Caco-2 (cell line): Measurements from ENCODE around the gene THBS2. TPM values are rescaled to one million over a fixed set of nuclear protein-coding genes. Genes with fewer than 3 reads are reported as not detected.

Source experiments
- BruUV-seq: library from RNA; stranded (reverse); fragments of 400-500 nt; replicated peaks from 2 replicates; lab custom pipeline; 2021; lab: Mats Ljungman, UMichigan
- CTCF ChIA-PET: fragments of 300-600 bp; sonication (Branson Sonifier 250); formaldehyde crosslinking; loops from one replicate; lab custom pipeline; 2022; ENCODE audit warnings: antibody characterized with exemption; lab: Charles Lee
- POLR2A ChIA-PET: fragments of 300-600 bp; sonication (Branson Sonifier 250); formaldehyde crosslinking; loops from one replicate; lab custom pipeline; 2022; ENCODE audit warnings: antibody characterized with exemption; lab: Charles Lee
- DNase-seq, 2 experiments: peaks; one replicate each; pipeline versions ENCODE4 v3.0.0 to v3.0.0-alpha.2; 2020 to 2022
- H3K27me3 ChIP-seq: replicated peaks from 2 replicates; pipeline ENCODE4 v1.6.0; 2011; ENCODE audit warnings: low read length; ENCODE audit not compliant: control insufficient read depth, insufficient read depth
- H3K36me3 ChIP-seq: 2 replicates; pipeline ENCODE4 v1.5.1; 2011; ENCODE audit warnings: low read length; ENCODE audit not compliant: control insufficient read depth, insufficient read depth
- H3K4me1 ChIP-seq: fragments of 250-450 bp; sonication (Bioruptor Pico); 2 replicates; pipeline ENCODE4 v1.5.1; 2020; ENCODE audit warnings: mild to moderate bottlenecking
- H3K4me3 ChIP-seq: 2 replicates; pipeline ENCODE4 v1.5.1; 2011; ENCODE audit warnings: low read depth, mild to moderate bottlenecking, control low read depth, low read length
- H3K9me3 ChIP-seq: fragments of 250-450 bp; sonication (Bioruptor Pico); 2 replicates; pipeline ENCODE4 v1.5.1; 2020; ENCODE audit warnings: mild to moderate bottlenecking, moderate library complexity
- H3K27ac Mint-ChIP-seq: one replicate; pipeline ENCODE4 v1.8.0; 2022; ENCODE audit warnings: mixed read lengths; ENCODE audit not compliant: unreplicated experiment
- H3K27me3 Mint-ChIP-seq: one replicate; pipeline ENCODE4 v1.8.0; 2022; ENCODE audit warnings: mixed read lengths; ENCODE audit not compliant: insufficient read depth, unreplicated experiment
- H3K36me3 Mint-ChIP-seq: one replicate; pipeline ENCODE4 v1.8.0; 2022; ENCODE audit warnings: mild to moderate bottlenecking, mixed read lengths; ENCODE audit not compliant: insufficient read depth, unreplicated experiment
- H3K4me1 Mint-ChIP-seq: one replicate; pipeline ENCODE4 v1.8.0; 2022; ENCODE audit warnings: low read depth, mixed read lengths; ENCODE audit not compliant: unreplicated experiment
- H3K4me3 Mint-ChIP-seq: one replicate; pipeline ENCODE4 v1.8.0; 2022; ENCODE audit warnings: mild to moderate bottlenecking, moderate library complexity, mixed read lengths; ENCODE audit not compliant: unreplicated experiment
- H3K9me3 Mint-ChIP-seq: one replicate; pipeline ENCODE4 v1.8.0; 2022; ENCODE audit warnings: mixed read lengths; ENCODE audit not compliant: unreplicated experiment
- CTCF ChIP-seq, 2 experiments: fragments of 200-600 bp in 1 of 2; IDR thresholded peaks; 1 replicate in 1 of 2; 2 replicates in 1 of 2; pipeline versions ENCODE4 v1.5.1 to v1.8.0; 2011 to 2022; ENCODE audit warnings: antibody characterized with exemption in 1 of 2, control low read depth in 1 of 2, inconsistent platforms in 1 of 2, low read depth in 1 of 2, low read length in 1 of 2, mild to moderate bottlenecking in 1 of 2, moderate library complexity in 1 of 2; ENCODE audit not compliant: insufficient read depth in 1 of 2, severe bottlenecking in 1 of 2, unreplicated experiment in 1 of 2
- intact Hi-C: fragments of 100-400 bp; cut with micrococcal nuclease; formaldehyde crosslinking; loops from one replicate; pipeline ENCODE4 v1.10.0; 2022; ENCODE audit not compliant: unreplicated experiment
- total RNA-seq: library from RNA; stranded (reverse); gene quantifications from 2 replicates; pipeline ENCODE4 v1.2.3, GENCODE V29; 2022

Gene THBS2
- total RNA-seq, 1 experiment from 2014 or later = 0.07 TPM

GRCh38 chr6:169238766-169239165 lies 14.9 kb downstream of the THBS2 start:
- no peaks in the 10 kb centered on the region for H3K27me3 Mint-ChIP-seq
- H3K9me3 Mint-ChIP-seq = peaks cover 21% of the 10 kb centered on the region
- H3K4me1 ChIP-seq = peaks cover 7% of the 10 kb centered on the region; the same call in 1 of the 2 replicates
- H3K4me1 Mint-ChIP-seq = no peaks in the 10 kb centered on the region
- H3K27me3 ChIP-seq = no peaks in the 10 kb centered on the region
- CTCF ChIA-PET = no interaction called here
- H3K36me3 ChIP-seq = no peaks in the 10 kb centered on the region
- no peak for DNase-seq
- TF ChIP-seq CTCF (IDR thresholded peaks at IDR 0.05; ENCODE audit: insufficient read depth in 1 of 2, low read depth in 1 of 2, low read length in 1 of 2, severe bottlenecking in 1 of 2, unreplicated experiment in 1 of 2) = no peak
- BruUV-seq = no TSS peak
- POLR2A ChIA-PET = no interaction called here
- no peak overlapping the region for H3K4me3 Mint-ChIP-seq
- intact Hi-C loops = no loop called here
- 0 out of 2 replicates have a peak, but pooled peaks cover 4% of the 10 kb centered on the region for H3K9me3 ChIP-seq
- no peak overlapping the region for H3K4me3 ChIP-seq
- no peaks in the 10 kb centered on the region for H3K36me3 Mint-ChIP-seq
- H3K27ac Mint-ChIP-seq = no peak overlapping the region

GRCh38 chr6:169237496-169238134 lies 16.0 kb downstream of the THBS2 start:
- TF ChIP-seq CTCF (IDR thresholded peaks at IDR 0.05; ENCODE audit: insufficient read depth in 1 of 2, low read depth in 1 of 2, low read length in 1 of 2, severe bottlenecking in 1 of 2, unreplicated experiment in 1 of 2) = no peak
- DNase-seq = no peak
- Histone ChIP-seq H3K4me1 (no peaks in the 10 kb centered on the region), H3K36me3 (no peaks in the 10 kb centered on the region), H3K27me3 (no peaks in the 10 kb centered on the region), H3K4me3 (no peak overlapping the region), H3K9me3 (0 out of 2 replicates have a peak, but pooled peaks cover 4% of the 10 kb centered on the region)
- intact Hi-C loops = no loop called here
- H3K36me3 Mint-ChIP-seq = peaks cover 4% of the 10 kb centered on the region
- POLR2A ChIA-PET = no interaction called here
- H3K4me1 Mint-ChIP-seq = no peaks in the 10 kb centered on the region
- H3K4me3 Mint-ChIP-seq = no peak overlapping the region
- peaks cover 31% of the 10 kb centered on the region for H3K9me3 Mint-ChIP-seq
- H3K27me3 Mint-ChIP-seq = no peaks in the 10 kb centered on the region
- BruUV-seq = no TSS peak
- CTCF ChIA-PET = no interaction called here
- H3K27ac Mint-ChIP-seq = no peak overlapping the region

- H3K27me3 ChIP-seq = no peaks in the 10 kb centered on the region
- CTCF ChIA-PET = no interaction called here
- H3K27ac Mint-ChIP-seq = no peak overlapping the region
- no peaks in the 10 kb centered on the region for H3K27me3 Mint-ChIP-seq
- H3K4me3 Mint-ChIP-seq = no peak overlapping the region
- H3K9me3 Mint-ChIP-seq = peaks cover 31% of the 10 kb centered on the region
- POLR2A ChIA-PET = no interaction called here
- no peaks in the 10 kb centered on the region for H3K4me1 Mint-ChIP-seq
- intact Hi-C loops = no loop called here
- H3K9me3 ChIP-seq = 0 out of 2 replicates have a peak, but pooled peaks cover 4% of the 10 kb centered on the region
- TF ChIP-seq CTCF (IDR thresholded peaks at IDR 0.05; ENCODE audit: insufficient read depth in 1 of 2, low read depth in 1 of 2, low read length in 1 of 2, severe bottlenecking in 1 of 2, unreplicated experiment in 1 of 2) = no peak
- no peak overlapping the region for H3K4me3 ChIP-seq
- no peaks in the 10 kb centered on the region for H3K4me1 ChIP-seq
- no TSS peak for BruUV-seq
- H3K36me3 Mint-ChIP-seq = peaks cover 4% of the 10 kb centered on the region
- DNase-seq = no peak
- no peaks in the 10 kb centered on the region for H3K36me3 ChIP-seq
These were observed 16.7 kb downstream of the THBS2 start for GRCh38 chr6:169236988-169237387.
